IMR-90 (cell line): ENCODE measurements around the gene KLHL29.

ENCODE experiments used
- BHLHE40 ChIP-seq: fragments of 150-350 bp; IDR thresholded peaks from 2 replicates; pipeline ENCODE4 v1.6.1; 2016; ENCODE audit warnings: mild to moderate bottlenecking, low read depth, low read length
- CEBPB ChIP-seq: IDR thresholded peaks from 2 replicates; pipeline ENCODE4 v1.6.1; 2012; ENCODE audit warnings: low read depth, low read length, improper control_type of control experiment
- CHD1 ChIP-seq: IDR thresholded peaks from 2 replicates; pipeline ENCODE4 v1.6.1; 2012; ENCODE audit warnings: low read depth, low read length, improper control_type of control experiment
- CTCF ChIP-seq: conservative IDR thresholded peaks from 2 replicates; pipeline ENCODE4 v1.5.1; 2012; ENCODE audit warnings: mild to moderate bottlenecking, low read depth, low read length, improper control_type of control experiment
- MAFK ChIP-seq: IDR thresholded peaks from 2 replicates; pipeline ENCODE4 v1.6.1; 2012; ENCODE audit warnings: low read depth, low read length, improper control_type of control experiment
- MAZ ChIP-seq: IDR thresholded peaks from 2 replicates; pipeline ENCODE4 v1.6.1; 2012; ENCODE audit warnings: low read depth, mild to moderate bottlenecking, low read length, improper control_type of control experiment, moderate library complexity, borderline replicate concordance
- MXI1 ChIP-seq: IDR thresholded peaks from 2 replicates; pipeline ENCODE4 v1.6.1; 2012; ENCODE audit warnings: low read depth, mild to moderate bottlenecking, low read length, moderate library complexity, borderline replicate concordance
- NFE2L2 ChIP-seq: fragments of 150-350 bp; IDR thresholded peaks from 2 replicates; pipeline ENCODE4 v1.6.1; 2016; ENCODE audit warnings: low read depth, mild to moderate bottlenecking, low read length
- POLR2A ChIP-seq: IDR thresholded peaks from 2 replicates; pipeline ENCODE4 v1.6.1; 2012; ENCODE audit warnings: mild to moderate bottlenecking, low read depth, low read length
- RAD21 ChIP-seq: IDR thresholded peaks from 2 replicates; pipeline ENCODE4 v1.6.1; 2012; ENCODE audit warnings: low read length, improper control_type of control experiment
- RCOR1 ChIP-seq: IDR thresholded peaks from 2 replicates; pipeline ENCODE4 v1.6.1; 2012; ENCODE audit warnings: mild to moderate bottlenecking, low read length, improper control_type of control experiment; ENCODE audit not compliant: insufficient replicate concordance
- SMC3 ChIP-seq: fragments of 150-350 bp; IDR thresholded peaks from 2 replicates; pipeline ENCODE4 v1.6.1; 2016; ENCODE audit warnings: low read depth, mild to moderate bottlenecking, antibody characterized with exemption, low read length, moderate library complexity
- USF2 ChIP-seq: fragments of 150-350 bp; IDR thresholded peaks from 2 replicates; pipeline ENCODE4 v1.6.1; 2017; ENCODE audit warnings: mild to moderate bottlenecking, antibody characterized with exemption, low read length, low read depth
- TF ChIP-seq, protein P1 (sequence below): fragments of 150-350 bp; IDR thresholded peaks from 2 replicates; pipeline ENCODE4 v1.6.1; 2016; ENCODE audit warnings: low read depth, mild to moderate bottlenecking, low read length, moderate library complexity, borderline replicate concordance

DNA sequence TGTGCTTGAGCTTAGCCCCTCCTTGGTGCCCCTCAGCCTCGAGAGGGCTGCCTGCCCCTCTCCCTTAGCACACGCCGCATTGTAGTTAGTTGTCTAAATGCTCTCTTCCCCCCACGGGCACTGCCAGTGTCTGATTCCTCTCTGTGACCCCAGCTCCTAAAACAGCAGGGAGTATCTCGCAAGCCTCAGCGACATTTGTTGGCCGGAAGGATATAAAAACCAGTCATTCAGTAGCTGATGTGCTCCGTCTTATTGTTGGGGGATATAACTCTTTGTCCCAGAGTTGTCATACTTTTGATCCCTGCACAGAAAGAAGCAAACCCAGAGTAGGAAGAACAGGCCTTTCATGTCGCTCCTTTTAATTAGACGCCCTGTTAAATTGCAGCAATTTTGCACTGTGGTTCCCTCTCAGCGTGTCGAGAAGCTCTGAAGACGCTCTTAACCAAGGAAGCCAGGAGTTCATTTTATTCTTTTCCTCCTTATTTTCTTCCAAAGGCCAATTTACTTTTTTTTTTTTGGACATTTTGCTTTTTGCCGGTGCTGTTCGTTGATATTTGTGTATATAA is 201.8 kb downstream of the KLHL29 start:
- no peak for TF ChIP-seq CEBPB
- TF ChIP-seq CTCF = no peak
- no peak for TF ChIP-seq NFE2L2
- no peak for TF ChIP-seq RAD21
- TF ChIP-seq POLR2A = no peak
- TF ChIP-seq MXI1 = no peak
- TF ChIP-seq RCOR1 = no peak
- no peak for TF ChIP-seq CHD1
- TF ChIP-seq USF2 = no peak
- TF ChIP-seq MAZ = no peak
- no peak for TF ChIP-seq BHLHE40
- no peak for TF ChIP-seq SMC3
- TF ChIP-seq, protein P1, sequence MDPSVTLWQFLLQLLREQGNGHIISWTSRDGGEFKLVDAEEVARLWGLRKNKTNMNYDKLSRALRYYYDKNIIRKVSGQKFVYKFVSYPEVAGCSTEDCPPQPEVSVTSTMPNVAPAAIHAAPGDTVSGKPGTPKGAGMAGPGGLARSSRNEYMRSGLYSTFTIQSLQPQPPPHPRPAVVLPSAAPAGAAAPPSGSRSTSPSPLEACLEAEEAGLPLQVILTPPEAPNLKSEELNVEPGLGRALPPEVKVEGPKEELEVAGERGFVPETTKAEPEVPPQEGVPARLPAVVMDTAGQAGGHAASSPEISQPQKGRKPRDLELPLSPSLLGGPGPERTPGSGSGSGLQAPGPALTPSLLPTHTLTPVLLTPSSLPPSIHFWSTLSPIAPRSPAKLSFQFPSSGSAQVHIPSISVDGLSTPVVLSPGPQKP = no peak
- no peak for TF ChIP-seq MAFK
